ENCODE measurements around the gene HIVEP3. TPM values are rescaled to one million over a fixed set of nuclear protein-coding genes. Genes with fewer than 3 reads are reported as not detected.

HIVEP3 gene
- total RNA-seq, 1 donor = 1.8 TPM

DNA sequence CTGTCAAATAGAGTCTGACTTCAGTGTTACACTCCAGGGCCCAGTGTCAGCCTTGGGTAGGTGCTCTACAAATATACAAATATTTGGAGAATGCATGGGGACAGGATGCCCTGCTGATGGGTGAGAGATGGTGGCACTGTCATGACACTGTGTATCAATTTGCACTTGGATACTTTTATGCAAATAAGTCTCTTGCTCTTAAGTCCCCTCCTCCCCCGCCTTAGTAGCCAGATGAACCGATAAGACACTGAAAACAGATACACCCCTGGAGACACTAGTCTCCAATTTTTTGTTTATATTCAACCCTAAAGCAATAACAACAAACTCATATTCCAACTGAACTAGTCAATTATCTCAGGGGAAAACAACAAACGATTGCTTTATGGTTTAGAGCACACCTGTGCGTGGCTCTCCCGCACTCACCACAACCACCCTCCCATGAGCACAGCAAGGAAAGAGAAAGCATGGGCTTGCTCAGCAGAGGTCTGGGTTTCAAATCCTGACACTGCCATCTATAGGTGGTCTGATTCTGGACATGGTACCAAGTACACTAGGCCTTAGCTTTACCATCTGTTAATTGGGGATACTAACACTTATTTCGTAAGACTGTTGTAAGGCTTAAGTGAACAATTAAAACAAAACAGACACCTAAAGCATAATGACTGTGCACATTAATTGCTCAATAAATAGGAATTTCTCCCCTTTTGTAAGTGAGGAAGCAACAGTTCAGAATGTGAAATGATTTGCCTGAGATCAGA is 50.3 kb downstream of the HIVEP3 start:
- no peaks in the 10 kb centered on the region for H3K79me2 ChIP-seq (ENCODE audit: insufficient read depth, low read length)
- no peak for DNase-seq (ENCODE audit: insufficient read length, low spot score, missing footprints)
- no peak overlapping the region for H3K4me3 ChIP-seq (ENCODE audit: insufficient read depth, low read length)
- TF ChIP-seq CTCF (IDR thresholded peaks at IDR 0.05; ENCODE audit: extremely low read depth, low read depth, low read length) = no peak
- peaks cover 13% of the 10 kb centered on the region for H3K4me1 ChIP-seq (ENCODE audit: insufficient read depth, low read length)
- H3K36me3 ChIP-seq (ENCODE audit: insufficient read depth, low read length) = no peaks in the 10 kb centered on the region
- H3K4me2 ChIP-seq (ENCODE audit: insufficient read depth, low read length) = no peak overlapping the region
- H4K20me1 ChIP-seq (ENCODE audit: insufficient read depth, low read length) = no peaks in the 10 kb centered on the region
- H3K9me3 ChIP-seq (ENCODE audit: low read depth, low read length) = no peaks in the 10 kb centered on the region
- H3K27me3 ChIP-seq (ENCODE audit: insufficient read depth, low read length) = no peaks in the 10 kb centered on the region
- no peak overlapping the region for H2AFZ ChIP-seq (ENCODE audit: low read length)
- H3K27ac ChIP-seq (ENCODE audit: low read depth, low read length) = no peak overlapping the region

- no peak overlapping the region for H3K4me2 ChIP-seq (ENCODE audit: insufficient read depth, low read length)
- H3K36me3 ChIP-seq (ENCODE audit: insufficient read depth, low read length) = no peaks in the 10 kb centered on the region
- no peak for DNase-seq (ENCODE audit: insufficient read length, low spot score, missing footprints)
- no peak overlapping the region for H2AFZ ChIP-seq (ENCODE audit: low read length)
- H4K20me1 ChIP-seq (ENCODE audit: insufficient read depth, low read length) = no peaks in the 10 kb centered on the region
- no peaks in the 10 kb centered on the region for H3K79me2 ChIP-seq (ENCODE audit: insufficient read depth, low read length)
- H3K4me3 ChIP-seq (ENCODE audit: insufficient read depth, low read length) = no peak overlapping the region
- no peaks in the 10 kb centered on the region for H3K9me3 ChIP-seq (ENCODE audit: low read depth, low read length)
- TF ChIP-seq CTCF (IDR thresholded peaks at IDR 0.05; ENCODE audit: extremely low read depth, low read depth, low read length) = no peak
- H3K4me1 ChIP-seq (ENCODE audit: insufficient read depth, low read length) = peaks cover 34% of the 10 kb centered on the region
- H3K27me3 ChIP-seq (ENCODE audit: insufficient read depth, low read length) = no peaks in the 10 kb centered on the region
- H3K27ac ChIP-seq (ENCODE audit: low read depth, low read length) = no peak overlapping the region
Measured at GRCh38 chr1:41866285-41866684, 52.4 kb downstream of the HIVEP3 start.

DNA sequence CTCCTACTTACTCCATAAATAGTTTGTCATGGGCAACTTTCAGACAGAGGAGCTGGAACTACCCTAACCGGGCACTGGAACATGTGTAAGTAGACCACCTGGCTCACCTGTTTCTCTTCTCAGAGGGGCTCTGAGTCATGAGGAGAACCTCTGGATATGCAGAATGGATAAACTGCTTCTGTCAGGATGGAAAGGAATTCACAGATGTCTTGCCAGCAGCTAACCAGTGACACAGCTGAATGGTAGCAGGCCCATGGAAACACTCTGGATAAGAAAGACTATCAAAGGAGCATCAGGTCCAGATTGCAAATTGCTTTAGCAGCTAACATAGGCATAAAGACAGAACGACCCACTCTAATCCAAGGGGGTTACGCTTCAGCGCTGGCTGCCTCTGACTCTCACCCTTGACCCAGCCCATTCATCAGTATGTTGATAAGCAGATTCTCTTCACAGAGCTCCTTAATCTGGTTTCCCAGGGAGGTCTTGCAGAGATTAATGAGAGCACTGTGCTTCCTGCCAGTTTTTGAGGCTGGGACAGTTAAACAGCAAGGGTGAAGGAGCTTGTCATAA is 54.2 kb downstream of the HIVEP3 start:
- no peaks in the 10 kb centered on the region for H3K27me3 ChIP-seq (ENCODE audit: insufficient read depth, low read length)
- H3K79me2 ChIP-seq (ENCODE audit: insufficient read depth, low read length) = no peaks in the 10 kb centered on the region
- H3K4me2 ChIP-seq (ENCODE audit: insufficient read depth, low read length) = no peak overlapping the region
- H3K27ac ChIP-seq (ENCODE audit: low read depth, low read length) = no peak overlapping the region
- peaks cover 28% of the 10 kb centered on the region for H3K4me1 ChIP-seq (ENCODE audit: insufficient read depth, low read length)
- H4K20me1 ChIP-seq (ENCODE audit: insufficient read depth, low read length) = no peaks in the 10 kb centered on the region
- no peak for TF ChIP-seq CTCF (IDR thresholded peaks at IDR 0.05; ENCODE audit: extremely low read depth, low read depth, low read length)
- no peak overlapping the region for H3K4me3 ChIP-seq (ENCODE audit: insufficient read depth, low read length)
- DNase-seq (ENCODE audit: insufficient read length, low spot score, missing footprints) = no peak
- H3K9me3 ChIP-seq (ENCODE audit: low read depth, low read length) = no peaks in the 10 kb centered on the region
- H3K36me3 ChIP-seq (ENCODE audit: insufficient read depth, low read length) = no peaks in the 10 kb centered on the region
- no peak overlapping the region for H2AFZ ChIP-seq (ENCODE audit: low read length)

GRCh38 chr1:41863718-41864117 is 55.0 kb downstream of the HIVEP3 start:
- Histone ChIP-seq H3K79me2 (ENCODE audit: insufficient read depth, low read length) (no peaks in the 10 kb centered on the region), H2AFZ (ENCODE audit: low read length) (no peak overlapping the region), H3K27ac (ENCODE audit: low read depth, low read length) (peak overlapping the region; percentile 52), H3K27me3 (ENCODE audit: insufficient read depth, low read length) (no peaks in the 10 kb centered on the region), H3K4me2 (ENCODE audit: insufficient read depth, low read length) (no peak overlapping the region), H3K4me1 (ENCODE audit: insufficient read depth, low read length) (peaks cover 28% of the 10 kb centered on the region), H4K20me1 (ENCODE audit: insufficient read depth, low read length) (no peaks in the 10 kb centered on the region), H3K36me3 (ENCODE audit: insufficient read depth, low read length) (no peaks in the 10 kb centered on the region), H3K4me3 (ENCODE audit: insufficient read depth, low read length) (no peak overlapping the region), H3K9me3 (ENCODE audit: low read depth, low read length) (no peaks in the 10 kb centered on the region)
- no peak for DNase-seq (ENCODE audit: insufficient read length, low spot score, missing footprints)
- no peak for TF ChIP-seq CTCF (IDR thresholded peaks at IDR 0.05; ENCODE audit: extremely low read depth, low read depth, low read length)

Data from osteoblast (primary cell).